Subcutaneous adipose tissue (tissue), 4 donors: Measurements from ENCODE around the gene LMLN. TPM values are rescaled to one million over a fixed set of nuclear protein-coding genes. Genes with fewer than 3 reads are reported as not detected.

Source experiments
- total RNA-seq, 4 donors: library from RNA; depleted of rRNA; stranded (reverse); fragments of >200 nt; gene quantifications; one replicate each; pipeline ENCODE4 v1.1.0, GENCODE V29; 2016
- TF ChIP-seq, protein P1 (sequence below): fragments of 450-650 bp; IDR thresholded peaks from one replicate; pipeline ENCODE4 v1.5.1; 2016; ENCODE audit warnings: low read depth, mild to moderate bottlenecking, control low read depth, antibody characterized with exemption, moderate library complexity

LMLN gene, protein sequence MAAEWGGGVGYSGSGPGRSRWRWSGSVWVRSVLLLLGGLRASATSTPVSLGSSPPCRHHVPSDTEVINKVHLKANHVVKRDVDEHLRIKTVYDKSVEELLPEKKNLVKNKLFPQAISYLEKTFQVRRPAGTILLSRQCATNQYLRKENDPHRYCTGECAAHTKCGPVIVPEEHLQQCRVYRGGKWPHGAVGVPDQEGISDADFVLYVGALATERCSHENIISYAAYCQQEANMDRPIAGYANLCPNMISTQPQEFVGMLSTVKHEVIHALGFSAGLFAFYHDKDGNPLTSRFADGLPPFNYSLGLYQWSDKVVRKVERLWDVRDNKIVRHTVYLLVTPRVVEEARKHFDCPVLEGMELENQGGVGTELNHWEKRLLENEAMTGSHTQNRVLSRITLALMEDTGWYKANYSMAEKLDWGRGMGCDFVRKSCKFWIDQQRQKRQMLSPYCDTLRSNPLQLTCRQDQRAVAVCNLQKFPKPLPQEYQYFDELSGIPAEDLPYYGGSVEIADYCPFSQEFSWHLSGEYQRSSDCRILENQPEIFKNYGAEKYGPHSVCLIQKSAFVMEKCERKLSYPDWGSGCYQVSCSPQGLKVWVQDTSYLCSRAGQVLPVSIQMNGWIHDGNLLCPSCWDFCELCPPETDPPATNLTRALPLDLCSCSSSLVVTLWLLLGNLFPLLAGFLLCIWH
- total RNA-seq, result 1 to 10 TPM; 2.3 to 8.0 (median 6.6) TPM

DNA sequence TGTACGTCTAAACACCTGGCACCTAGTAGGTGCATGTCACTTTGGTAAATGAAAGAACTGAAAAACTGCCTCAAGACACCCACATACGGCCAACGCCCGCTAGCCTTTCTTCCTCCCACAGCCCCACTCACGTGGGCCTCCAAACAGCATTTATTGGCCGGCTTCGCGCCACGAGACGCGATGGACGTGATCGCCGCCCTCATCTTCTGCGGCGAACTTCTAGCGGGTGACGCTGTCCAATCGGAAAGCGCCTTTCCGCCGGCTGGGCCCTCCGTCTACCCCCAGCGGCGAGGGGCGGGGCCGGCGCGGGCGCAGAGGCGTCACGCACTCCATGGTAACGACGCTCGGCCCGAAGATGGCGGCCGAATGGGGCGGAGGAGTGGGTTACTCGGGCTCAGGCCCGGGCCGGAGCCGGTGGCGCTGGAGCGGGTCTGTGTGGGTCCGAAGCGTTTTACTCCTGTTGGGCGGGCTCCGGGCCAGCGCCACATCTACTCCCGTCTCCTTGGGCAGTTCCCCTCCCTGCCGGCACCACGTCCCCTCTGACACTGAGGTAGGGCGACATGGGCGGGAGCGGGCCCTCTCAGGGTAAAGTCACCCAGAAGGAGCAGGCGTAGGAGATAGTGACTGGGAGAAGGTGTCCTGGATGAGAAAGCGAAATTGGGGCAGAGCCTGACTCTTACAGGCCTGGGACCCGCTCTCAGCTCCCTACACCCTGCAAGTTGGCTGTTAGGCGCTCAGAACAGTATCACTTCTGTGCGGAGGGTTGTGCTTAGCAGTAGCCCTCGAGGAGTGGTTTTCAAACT is at the start of gene LMLN:
LMLN (plus strand) TSS at position 327 of the 803 bp plus-strand sequence; CDS start at position 356, 29 bp downstream.
- TF ChIP-seq, protein P1, sequence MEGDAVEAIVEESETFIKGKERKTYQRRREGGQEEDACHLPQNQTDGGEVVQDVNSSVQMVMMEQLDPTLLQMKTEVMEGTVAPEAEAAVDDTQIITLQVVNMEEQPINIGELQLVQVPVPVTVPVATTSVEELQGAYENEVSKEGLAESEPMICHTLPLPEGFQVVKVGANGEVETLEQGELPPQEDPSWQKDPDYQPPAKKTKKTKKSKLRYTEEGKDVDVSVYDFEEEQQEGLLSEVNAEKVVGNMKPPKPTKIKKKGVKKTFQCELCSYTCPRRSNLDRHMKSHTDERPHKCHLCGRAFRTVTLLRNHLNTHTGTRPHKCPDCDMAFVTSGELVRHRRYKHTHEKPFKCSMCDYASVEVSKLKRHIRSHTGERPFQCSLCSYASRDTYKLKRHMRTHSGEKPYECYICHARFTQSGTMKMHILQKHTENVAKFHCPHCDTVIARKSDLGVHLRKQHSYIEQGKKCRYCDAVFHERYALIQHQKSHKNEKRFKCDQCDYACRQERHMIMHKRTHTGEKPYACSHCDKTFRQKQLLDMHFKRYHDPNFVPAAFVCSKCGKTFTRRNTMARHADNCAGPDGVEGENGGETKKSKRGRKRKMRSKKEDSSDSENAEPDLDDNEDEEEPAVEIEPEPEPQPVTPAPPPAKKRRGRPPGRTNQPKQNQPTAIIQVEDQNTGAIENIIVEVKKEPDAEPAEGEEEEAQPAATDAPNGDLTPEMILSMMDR, result no peak

DNA sequence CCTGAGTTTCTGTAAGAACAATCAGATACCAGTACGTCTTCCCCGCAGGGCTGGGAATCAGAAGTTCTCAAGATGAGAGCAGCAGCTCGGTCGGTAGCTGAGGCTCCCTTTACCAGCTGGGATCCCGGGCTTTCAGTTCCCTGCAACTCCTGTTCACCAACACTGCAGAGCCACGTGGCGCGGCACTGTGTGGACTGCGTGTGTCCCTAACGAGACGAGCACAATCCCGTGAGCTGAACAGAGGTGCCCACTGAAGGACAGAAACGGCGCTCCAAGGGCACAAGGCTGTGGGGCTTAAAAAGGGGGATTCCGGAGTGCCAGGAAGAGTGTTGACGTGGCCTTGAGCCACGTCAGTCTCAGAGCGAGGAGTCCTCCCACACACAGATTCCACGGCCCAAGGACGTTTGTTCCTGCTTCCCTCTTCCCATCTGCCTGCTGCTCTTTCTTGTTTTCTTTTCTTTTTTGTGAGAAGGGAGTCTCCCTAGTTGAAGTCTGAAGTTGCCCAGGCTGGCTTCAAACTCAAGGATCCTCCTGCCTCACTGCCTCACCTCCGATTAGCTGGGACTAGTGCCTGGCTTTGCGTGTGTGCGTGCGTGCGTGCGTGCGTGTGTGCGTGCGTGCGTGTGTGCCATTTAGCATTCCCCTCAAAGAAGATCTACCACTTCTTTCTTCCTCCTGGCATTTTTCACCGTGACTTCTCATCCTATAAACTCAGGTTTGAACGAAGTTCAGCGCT is 47.1 kb upstream of the LMLN start:
- TF ChIP-seq, protein P1, result no peak

DNA sequence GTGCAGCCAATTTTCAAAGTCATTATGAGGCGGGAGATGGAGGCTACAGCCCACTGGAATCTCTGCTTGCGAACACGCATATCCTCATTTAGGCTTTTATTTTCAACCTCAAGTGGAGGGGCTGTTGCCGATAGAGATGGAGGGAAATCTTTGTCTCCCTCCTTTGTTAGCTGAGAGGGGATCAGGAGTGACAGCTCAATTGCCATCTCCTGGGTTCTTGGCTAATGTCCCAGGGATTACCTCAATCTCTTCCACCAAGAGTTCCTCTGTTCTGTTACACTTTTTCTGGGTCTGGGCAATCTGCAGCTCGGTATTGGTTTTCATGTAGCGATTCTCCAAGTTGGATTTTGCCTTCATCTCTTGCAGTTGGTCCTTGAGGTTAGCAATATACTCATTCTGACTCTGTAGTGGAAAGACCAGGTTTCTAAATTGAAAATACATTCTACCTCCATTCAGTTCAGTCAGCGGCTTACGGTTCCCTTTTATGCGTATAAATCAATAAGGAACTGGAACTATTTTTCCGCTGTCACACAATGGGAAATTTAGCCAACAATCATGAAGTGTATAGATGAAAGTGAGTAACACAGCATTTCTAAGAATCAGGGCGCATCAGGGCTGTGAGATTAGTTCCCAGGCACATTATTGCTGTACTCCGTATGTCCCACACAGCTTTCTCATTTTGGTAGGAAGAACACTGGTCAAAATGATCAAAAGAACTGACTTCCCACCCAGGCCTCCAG is 46.2 kb upstream of the LMLN start:
- TF ChIP-seq, protein P1, result no peak

DNA sequence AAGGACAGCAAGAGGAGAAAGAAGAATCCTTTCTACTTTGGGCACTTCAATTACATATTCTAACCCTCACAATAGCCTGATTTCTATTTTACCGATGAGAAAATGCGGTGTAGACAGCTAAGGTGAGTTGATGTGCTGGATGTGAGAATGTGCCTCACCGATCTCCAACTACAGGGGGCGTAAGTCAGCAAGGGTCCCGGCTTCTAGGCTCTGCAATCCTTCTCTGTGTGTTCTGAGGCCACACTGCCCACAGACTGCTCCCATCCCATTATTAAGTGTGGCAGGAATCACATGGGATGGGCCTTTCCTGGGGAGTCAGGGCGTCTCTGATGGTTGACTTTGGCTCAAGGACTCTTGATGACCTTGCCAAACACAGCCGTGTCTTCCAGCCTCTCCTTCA is 33.6 kb upstream of the LMLN start:
- TF ChIP-seq, protein P1, result no peak

DNA sequence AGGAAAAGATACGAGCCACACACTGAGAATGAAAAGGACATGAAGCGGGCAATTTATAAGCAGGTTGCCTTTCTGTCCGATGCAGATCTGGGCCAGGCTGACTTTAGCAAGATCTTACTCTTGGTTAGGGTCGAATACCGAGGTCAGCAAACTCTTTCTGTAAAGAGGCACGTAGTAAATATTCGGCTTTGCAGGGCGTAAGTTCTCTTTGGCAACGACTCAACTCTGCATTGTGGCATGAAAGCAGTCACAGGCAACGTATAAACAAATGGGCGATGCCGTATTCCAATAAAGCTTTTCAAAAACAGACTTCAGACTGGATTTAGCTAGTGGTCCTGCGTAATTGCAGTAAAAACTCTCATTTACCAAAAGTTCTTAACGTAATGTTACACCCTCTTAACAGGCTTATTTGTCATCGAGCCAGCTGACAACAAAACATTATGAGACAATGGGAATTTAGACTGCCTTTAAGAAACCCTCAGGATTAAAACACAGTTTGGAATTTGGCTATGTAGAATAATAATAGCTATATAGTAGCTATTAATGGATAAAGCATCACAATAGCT is 23.1 kb upstream of the LMLN start:
- TF ChIP-seq, protein P1, result no peak

DNA sequence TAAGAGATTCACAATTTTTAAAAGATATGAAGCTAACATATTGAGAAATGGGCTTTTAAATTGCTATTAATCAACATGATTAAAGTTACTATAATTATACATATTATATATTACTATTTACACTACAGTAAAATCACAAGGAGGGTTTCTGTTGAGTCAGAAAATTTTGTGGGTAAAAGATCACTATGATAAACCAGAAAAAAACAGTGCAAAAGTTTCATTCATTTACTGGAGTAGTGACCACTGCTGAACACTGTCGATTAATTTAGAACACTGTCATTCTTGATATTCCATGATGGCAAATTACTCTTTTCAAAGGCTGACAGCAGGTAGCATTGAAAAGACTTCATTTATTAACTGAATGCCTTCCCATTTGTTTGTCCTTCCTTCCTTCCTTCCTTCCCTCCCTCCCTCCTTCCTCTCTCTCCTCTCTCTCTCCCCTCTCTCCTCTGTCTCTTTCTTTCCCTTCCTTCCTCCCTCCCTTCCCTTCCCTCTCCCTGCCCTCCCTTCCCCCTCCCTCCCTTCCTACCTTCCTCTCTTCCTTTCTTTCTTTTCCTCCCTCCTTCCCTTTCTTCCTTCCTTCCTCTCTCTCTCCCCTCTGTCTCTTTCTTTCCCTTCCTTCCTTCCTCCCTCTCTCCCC is 19.2 kb upstream of the LMLN start:
- TF ChIP-seq, protein P1, result no peak
